Naive thymus-derived CD4-positive, alpha-beta T cell (primary cell): ENCODE results near the gene RERE. TPM values are rescaled to one million over a fixed set of nuclear protein-coding genes. Genes with fewer than 3 reads are reported as not detected.

Source experiments
- ATAC-seq: fragments of 150-1000 bp; cut with Tn5 transposase; 2 replicates; pipeline ENCODE4 v1.10.0; 2021; ENCODE audit warnings: mild to moderate bottlenecking, moderate library complexity
- CTCF ChIA-PET: fragments of 350-600 bp; sonication (Branson Sonifier 250); formaldehyde crosslinking; loops from one replicate; lab custom pipeline; 2021; ENCODE audit warnings: antibody characterized with exemption; lab: Charles Lee
- POLR2A ChIA-PET: fragments of 350-600 bp; sonication (Branson Sonifier 250); formaldehyde crosslinking; loops from one replicate; lab custom pipeline; 2021; ENCODE audit warnings: antibody characterized with exemption, inconsistent platforms; lab: Charles Lee
- DNase-seq, 9 donors: peaks; one replicate each; pipeline versions ENCODE4 v3.0.0 to v3.0.0-alpha.2; 2020 to 2022; ENCODE audit warnings: mixed read lengths in 1 of 9
- H3K27ac ChIP-seq: one replicate; pipeline ENCODE4 v1.7.0; 2013; ENCODE audit warnings: mild to moderate bottlenecking, low read depth, low read length, moderate library complexity
- H3K27me3 ChIP-seq, 2 donors: one replicate each; pipeline ENCODE4 v1.7.0; 2013; ENCODE audit warnings: low read length in 2 of 2, mild to moderate bottlenecking in 2 of 2, moderate library complexity in 2 of 2; ENCODE audit not compliant: control insufficient read depth in 2 of 2, insufficient read depth in 2 of 2
- H3K36me3 ChIP-seq, 3 experiments: 1 replicate in 2 of 3; 2 replicates in 1 of 3; pipeline ENCODE4 v1.7.0; 2013; ENCODE audit warnings: low read length in 3 of 3, mild to moderate bottlenecking in 3 of 3, moderate library complexity in 1 of 3; ENCODE audit not compliant: insufficient read depth in 3 of 3, control insufficient read depth in 2 of 3
- H3K4me1 ChIP-seq, 2 donors: one replicate each; pipeline ENCODE4 v1.7.0; 2013; ENCODE audit warnings: low read length in 2 of 2, mild to moderate bottlenecking in 2 of 2, moderate library complexity in 1 of 2; ENCODE audit not compliant: control insufficient read depth in 2 of 2, insufficient read depth in 2 of 2
- H3K4me3 ChIP-seq: 2 replicates; pipeline ENCODE4 v1.7.0; 2013; ENCODE audit warnings: mild to moderate bottlenecking, low read length
- H3K9me3 ChIP-seq, 3 experiments: 1 replicate in 2 of 3; 2 replicates in 1 of 3; pipeline ENCODE4 v1.7.0; 2013; ENCODE audit warnings: low read length in 3 of 3; ENCODE audit not compliant: control insufficient read depth in 2 of 3
- H3K27ac Mint-ChIP-seq, 9 donors: one replicate each; pipeline ENCODE4 v1.8.0; 2020 to 2022; ENCODE audit warnings: mixed read lengths in 9 of 9, mild to moderate bottlenecking in 8 of 9, moderate library complexity in 5 of 9, inconsistent platforms in 2 of 9
- H3K27me3 Mint-ChIP-seq, 5 donors: one replicate each; pipeline ENCODE4 v1.8.0; 2021 to 2022; ENCODE audit warnings: mixed read lengths in 5 of 5, mild to moderate bottlenecking in 1 of 5
- H3K36me3 Mint-ChIP-seq, 5 donors: one replicate each; pipeline ENCODE4 v1.8.0; 2020 to 2022; ENCODE audit warnings: mixed read lengths in 5 of 5, mild to moderate bottlenecking in 3 of 5, inconsistent platforms in 1 of 5
- H3K4me1 Mint-ChIP-seq, 7 donors: one replicate each; pipeline ENCODE4 v1.8.0; 2020 to 2022; ENCODE audit warnings: mixed read lengths in 7 of 7, mild to moderate bottlenecking in 3 of 7, inconsistent platforms in 1 of 7
- H3K4me3 Mint-ChIP-seq, 10 donors: one replicate each; pipeline ENCODE4 v1.8.0; 2020 to 2022; ENCODE audit warnings: mild to moderate bottlenecking in 10 of 10, mixed read lengths in 10 of 10, moderate library complexity in 6 of 10, inconsistent platforms in 2 of 10
- H3K9me3 Mint-ChIP-seq, 11 donors: one replicate each; pipeline ENCODE4 v1.8.0; 2020 to 2022; ENCODE audit warnings: mixed read lengths in 11 of 11, mild to moderate bottlenecking in 4 of 11, inconsistent platforms in 1 of 11, moderate library complexity in 1 of 11
- intact Hi-C, 2 donors: fragments of 100-400 bp; cut with micrococcal nuclease; formaldehyde crosslinking; loops; one replicate each; pipeline ENCODE4 v1.15.1; 2023
- polyA plus RNA-seq, 2 donors: library from polyadenylated mRNA; unstranded; fragments of 300-500 nt; fragmentation: Illumina TruSeq; gene quantifications; one replicate each; pipeline ENCODE4 v1.2.3, GENCODE V29; 2021
- total RNA-seq, 6 experiments: library from RNA in 5 of 6; stranded (reverse) in 5 of 6; gene quantifications; 1 replicate in 5 of 6; 2 replicates in 1 of 6; pipeline ENCODE4 v1.2.3 and lab custom pipeline; 2021 to 2026

Gene RERE
- total and polyA plus RNA-seq, 7 experiments from 2014 or later = 7.3 to 114 (median 106) TPM

GRCh38 chr1:8525216-8525557 is 292.3 kb downstream of the RERE start:
- Mint-ChIP-seq H3K36me3 (peaks cover 4 to 23% (median 14%) of the 10 kb centered on the region in 5 donors), H3K27ac (no peak overlapping the region), H3K4me1 (peaks cover 27 to 63% (median 38%) of the 10 kb centered on the region in 7 donors), H3K27me3 (no peaks in the 10 kb centered on the region), H3K9me3 (no peaks in the 10 kb centered on the region), H3K4me3 (no peak overlapping the region)
- ChIA-PET CTCF (interaction anchor here (0.8 to 1.9 kb wide), 9 partner anchors 8 to 324 kb away, joined by 3 to 8 read pairs (median 4); no protein-coding TSS in a partner anchor), POLR2A (interaction anchor here (0.7 to 2.6 kb wide), 20 partner anchors 8 to 353 kb away, joined by 3 to 30 read pairs (median 5); partner anchors contain the start of gene ENO1)
- ATAC-seq (peak; percentile 50), DNase-seq (peak; percentile 32 to 77 (median 59))
- peak overlapping the region; percentile 60 for H3K4me3 ChIP-seq
- H3K4me1 ChIP-seq = peaks cover 15 to 35% of the 10 kb centered on the region in 2 donors
- peak overlapping the region; percentile 95 for H3K27ac ChIP-seq
- H3K27me3 ChIP-seq = no peaks in the 10 kb centered on the region
- H3K36me3 ChIP-seq = no peaks in the 10 kb centered on the region
- H3K9me3 ChIP-seq = no peaks in the 10 kb centered on the region
- intact Hi-C loops = loop anchor here (1.0 to 10.0 kb wide), 10 partner anchors 8 to 740 kb away; partner anchors contain the start of genes ERRFI1 (in 1 of the 2) and PER3 (in 1 of the 2)

DNA sequence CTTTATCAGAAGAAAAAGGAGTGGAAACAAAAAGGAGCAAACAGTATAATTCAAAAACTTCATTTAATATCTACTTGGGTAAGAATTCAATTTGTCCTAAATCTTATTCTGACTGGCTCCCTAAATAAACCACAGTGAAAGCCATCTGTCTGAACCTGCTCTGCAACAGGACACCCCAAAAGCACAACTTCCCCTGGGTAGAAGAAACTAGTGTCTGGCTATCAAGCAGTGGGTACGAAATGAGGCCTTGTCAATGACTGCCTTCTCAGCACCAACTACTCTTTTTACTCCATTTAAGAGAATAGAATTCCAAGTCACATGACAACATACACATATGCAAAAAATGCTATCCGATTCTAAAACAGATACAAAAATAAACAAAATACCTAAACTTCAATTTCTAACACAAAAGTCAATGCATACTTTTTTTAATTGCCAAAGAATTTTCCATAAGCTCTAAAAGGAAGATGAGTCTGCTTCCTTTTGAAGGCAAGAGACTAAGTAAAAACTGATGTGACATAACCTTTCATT is 292.7 kb downstream of the RERE start:
- no peaks in the 10 kb centered on the region for H3K27me3 Mint-ChIP-seq
- Histone ChIP-seq H3K4me1 (peaks cover 20 to 39% of the 10 kb centered on the region in 2 donors), H3K4me3 (peak overlapping the region; percentile 60), H3K27ac (peak overlapping the region; percentile 95), H3K9me3 (no peaks in the 10 kb centered on the region), H3K36me3 (no peaks in the 10 kb centered on the region), H3K27me3 (no peaks in the 10 kb centered on the region)
- peaks cover 4 to 21% (median 14%) of the 10 kb centered on the region in 5 donors for H3K36me3 Mint-ChIP-seq
- ATAC-seq = no peak
- H3K4me1 Mint-ChIP-seq = peaks cover 31 to 68% (median 40%) of the 10 kb centered on the region in 7 donors
- ChIA-PET POLR2A (interaction anchor here (0.9 to 2.6 kb wide), 12 partner anchors 8 to 114 kb away, joined by 3 to 30 read pairs (median 7); no protein-coding TSS in a partner anchor), CTCF (interaction anchor here (1.5 to 1.9 kb wide), 3 partner anchors 8 to 71 kb away, joined by 5 to 8 read pairs (median 6); no protein-coding TSS in a partner anchor)
- intact Hi-C loops = loop anchor here (1.0 to 10.0 kb wide), 10 partner anchors 9 to 740 kb away; partner anchors contain the start of genes ERRFI1 (in 1 of the 2) and PER3 (in 1 of the 2)
- H3K9me3 Mint-ChIP-seq = no peaks in the 10 kb centered on the region
- DNase-seq = peak in 1 of 9 donors; percentile 23
- H3K4me3 Mint-ChIP-seq = no peak overlapping the region
- H3K27ac Mint-ChIP-seq = no peak overlapping the region

DNA sequence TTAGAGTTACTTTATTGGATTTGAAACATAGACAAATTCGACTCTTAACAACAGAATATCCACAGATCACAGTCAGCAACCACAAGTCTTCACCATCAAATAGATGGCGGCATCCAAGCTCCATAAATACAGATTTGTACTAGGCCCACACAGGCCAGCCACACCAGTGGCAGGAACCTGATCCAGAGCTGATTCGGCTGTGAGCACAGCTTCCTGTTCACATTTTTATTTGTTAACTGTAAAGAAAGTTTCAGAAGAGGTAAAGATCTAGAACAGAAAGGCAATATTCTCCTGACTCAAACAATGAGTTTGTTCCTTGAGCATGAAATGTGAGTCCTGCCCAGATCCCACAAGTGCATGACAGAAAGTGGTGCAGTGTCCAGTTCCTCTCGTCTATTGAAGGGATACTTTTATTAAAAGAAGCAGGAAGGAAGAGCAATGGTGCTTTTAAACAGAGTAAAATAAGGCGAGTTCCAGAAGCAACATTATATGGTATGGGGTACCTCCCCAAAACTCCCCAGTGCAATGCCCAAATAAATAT is 293.7 kb downstream of the RERE start:
- intact Hi-C loops = loop anchor here (2.0 to 10.0 kb wide), 4 partner anchors 51 to 739 kb away; partner anchors contain the start of gene PER3 (in 1 of the 2)
- DNase-seq (peak in 5 of 9 donors; percentile 31 to 42 (median 33)), ATAC-seq (no peak)
- Mint-ChIP-seq H3K36me3 (peaks cover 4 to 21% (median 13%) of the 10 kb centered on the region in 5 donors), H3K27ac (no peak overlapping the region), H3K27me3 (no peaks in the 10 kb centered on the region), H3K9me3 (no peaks in the 10 kb centered on the region), H3K4me1 (peaks cover 36 to 77% (median 48%) of the 10 kb centered on the region in 7 donors), H3K4me3 (no peak overlapping the region)
- Histone ChIP-seq H3K4me3 (peak overlapping the region; percentile 60), H3K4me1 (peaks cover 21 to 39% of the 10 kb centered on the region in 2 donors), H3K36me3 (no peaks in the 10 kb centered on the region), H3K27me3 (no peaks in the 10 kb centered on the region), H3K27ac (peak overlapping the region; percentile 95), H3K9me3 (no peaks in the 10 kb centered on the region)
- POLR2A ChIA-PET = interaction anchor here (0.5 to 3.3 kb wide), 8 partner anchors 9 to 594 kb away, joined by 3 to 19 read pairs (median 5); no protein-coding TSS in a partner anchor
- CTCF ChIA-PET = interaction anchor here (0.8 to 1.2 kb wide), 2 partner anchors 9 to 325 kb away, joined by 3 to 4 read pairs; no protein-coding TSS in a partner anchor

DNA sequence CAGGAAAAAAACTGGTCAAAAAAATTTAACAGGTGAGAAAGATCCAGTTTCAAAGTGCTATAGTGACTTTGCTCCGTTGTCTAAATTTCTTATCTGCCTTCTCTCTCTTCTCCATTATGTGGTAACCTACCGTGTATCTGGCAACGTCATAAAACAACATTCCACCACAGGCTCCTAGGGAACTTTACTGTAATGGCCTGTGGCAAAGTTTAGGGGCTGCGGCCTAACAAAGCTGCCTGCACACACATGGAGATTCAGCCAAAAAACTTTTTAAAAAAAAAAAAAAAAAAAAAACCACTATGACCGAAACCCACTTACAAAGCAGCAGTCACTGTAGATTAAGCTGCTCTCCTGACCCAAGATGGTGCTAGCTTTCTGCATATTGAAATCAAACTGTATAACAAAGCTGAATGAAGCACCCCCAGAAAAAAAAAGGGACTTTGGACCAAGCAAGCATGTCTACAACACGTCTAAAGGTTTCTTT is 296.9 kb downstream of the RERE start:
- CTCF ChIA-PET = interaction anchor here (1.0 kb wide), 1 partner anchor 11 kb away, joined by 3 read pairs; no protein-coding TSS in a partner anchor
- Mint-ChIP-seq H3K36me3 (peaks cover 4 to 19% (median 18%) of the 10 kb centered on the region in 5 donors), H3K27ac (peak overlapping the region in 6 of 9 donors; percentile 56 to 90 (median 76)), H3K4me1 (peaks cover 53 to 89% (median 63%) of the 10 kb centered on the region in 7 donors), H3K27me3 (no peaks in the 10 kb centered on the region), H3K9me3 (no peaks in the 10 kb centered on the region), H3K4me3 (peak overlapping the region in 4 of 10 donors; percentile 22 to 63 (median 42))
- H3K4me1 ChIP-seq = peaks cover 27 to 54% of the 10 kb centered on the region in 2 donors
- POLR2A ChIA-PET = interaction anchor here (1.4 to 1.6 kb wide), 2 partner anchors 11 to 12 kb away, joined by 4 to 5 read pairs; no protein-coding TSS in a partner anchor
- H3K27me3 ChIP-seq = no peaks in the 10 kb centered on the region
- ATAC-seq = no peak
- H3K4me3 ChIP-seq = no peak overlapping the region
- H3K9me3 ChIP-seq = no peaks in the 10 kb centered on the region
- intact Hi-C loops = loop anchor here in 1 of 2 donors (10.0 kb wide), 1 partner anchor 736 kb away; the partner anchor contains the start of gene PER3
- no peaks in the 10 kb centered on the region for H3K36me3 ChIP-seq
- no peak for DNase-seq
- H3K27ac ChIP-seq = peak overlapping the region; percentile 17

GRCh38 chr1:8519167-8519566 is 298.3 kb downstream of the RERE start:
- no peak for ATAC-seq
- Histone ChIP-seq H3K27ac (no peak overlapping the region), H3K27me3 (no peaks in the 10 kb centered on the region), H3K9me3 (no peaks in the 10 kb centered on the region), H3K4me3 (no peak overlapping the region), H3K4me1 (peaks cover 18 to 45% of the 10 kb centered on the region in 2 donors), H3K36me3 (no peaks in the 10 kb centered on the region)
- intact Hi-C loops = no loop called here
- no peak for DNase-seq
- Mint-ChIP-seq H3K4me1 (peaks cover 55 to 91% (median 63%) of the 10 kb centered on the region in 7 donors), H3K9me3 (no peaks in the 10 kb centered on the region), H3K4me3 (peak overlapping the region in 1 of 10 donors; percentile 18), H3K36me3 (peaks cover 4 to 19% (median 18%) of the 10 kb centered on the region in 5 donors), H3K27me3 (no peaks in the 10 kb centered on the region), H3K27ac (peak overlapping the region in 4 of 9 donors; percentile 35 to 80 (median 65))
- ChIA-PET POLR2A (interaction anchor here (0.6 to 1.6 kb wide), 3 partner anchors 10 to 110 kb away, joined by 3 to 5 read pairs (median 4); no protein-coding TSS in a partner anchor), CTCF (no interaction called here)

- peaks cover 15 to 38% of the 10 kb centered on the region in 2 donors for H3K4me1 ChIP-seq
- CTCF ChIA-PET = no interaction called here
- no peak for ATAC-seq
- H3K27me3 Mint-ChIP-seq = no peaks in the 10 kb centered on the region
- no peak overlapping the region for H3K4me3 ChIP-seq
- H3K9me3 Mint-ChIP-seq = no peaks in the 10 kb centered on the region
- no peaks in the 10 kb centered on the region for H3K27me3 ChIP-seq
- peak overlapping the region in 7 of 9 donors; percentile 12 to 84 (median 79) for H3K27ac Mint-ChIP-seq
- no peak for DNase-seq
- peaks cover 2 to 17% (median 16%) of the 10 kb centered on the region in 5 donors for H3K36me3 Mint-ChIP-seq
- intact Hi-C loops = no loop called here
- no peaks in the 10 kb centered on the region for H3K36me3 ChIP-seq
- POLR2A ChIA-PET = interaction anchor here (0.8 kb wide), 1 partner anchor 111 kb away, joined by 3 read pairs; no protein-coding TSS in a partner anchor
- peak overlapping the region in 7 of 10 donors; percentile 20 to 70 (median 36) for H3K4me3 Mint-ChIP-seq
- peaks cover 53 to 90% (median 67%) of the 10 kb centered on the region in 7 donors for H3K4me1 Mint-ChIP-seq
- no peaks in the 10 kb centered on the region for H3K9me3 ChIP-seq
- H3K27ac ChIP-seq = peak overlapping the region; percentile 48
Measured at GRCh38 chr1:8518490-8518801, 299.0 kb downstream of the RERE start.
